Right ventricle myocardium superior (tissue), 1 donor: ENCODE data around the gene CLCN4. TPM values are rescaled to one million over a fixed set of nuclear protein-coding genes. Genes with fewer than 3 reads are reported as not detected.

ENCODE experiments used
- ATAC-seq: fragments of 200-7000 bp; cut with Tn5 transposase; one replicate; pipeline ENCODE4 v1.9.1; 2020; ENCODE audit warnings: mild to moderate bottlenecking; ENCODE audit not compliant: poor library complexity
- DNase-seq: peaks from one replicate; pipeline ENCODE4 v3.0.0-alpha.2; 2020
- intact Hi-C: fragments of 100-400 bp; cut with DNase I; formaldehyde crosslinking; loops from one replicate; pipeline ENCODE4 v1.11.2; 2022
- total RNA-seq: library from RNA; stranded (reverse); fragmentation: NEBNext Ultra II Directional; extraction: Animal tissue kit (Norgen Biotek cat#: 25700); gene quantifications from one replicate; pipeline ENCODE4 v1.2.1, GENCODE V29; 2021
- donor health status: DM: no; HTN: yes; CAD: no; lungs with severe emphysema.

The CLCN4 gene
- total RNA-seq, 1 donor from 2014 or later, result 30.9 TPM

GRCh38 chrX:10212395-10212794 is 55.6 kb downstream of the CLCN4 start:
- DNase-seq (no peak), ATAC-seq (no peak)
- intact Hi-C loops, result no loop called here

- no peak for DNase-seq
- ATAC-seq, result no peak
- intact Hi-C loops, result no loop called here
Measured at GRCh38 chrX:10213716-10214115, 56.9 kb downstream of the CLCN4 start.

GRCh38 chrX:10216208-10216607 is 59.4 kb downstream of the CLCN4 start:
- no peak for ATAC-seq
- DNase-seq, result no peak
- intact Hi-C loops, result no loop called here

GRCh38 chrX:10217198-10217597 is 60.4 kb downstream of the CLCN4 start:
- DNase-seq (no peak), ATAC-seq (peak; percentile 71)
- intact Hi-C loops, result no loop called here

- DNase-seq (no peak), ATAC-seq (no peak)
- intact Hi-C loops, result no loop called here
Measured at GRCh38 chrX:10221651-10222050, 64.9 kb downstream of the CLCN4 start.

GRCh38 chrX:10223276-10223675 is 66.5 kb downstream of the CLCN4 start:
- intact Hi-C loops, result no loop called here
- ATAC-seq (no peak), DNase-seq (no peak)

- ATAC-seq (no peak), DNase-seq (no peak)
Measured at GRCh38 chrX:10223781-10224180, 67.0 kb downstream of the CLCN4 start.

GRCh38 chrX:10230222-10230621 is 73.4 kb downstream of the CLCN4 start:
- DNase-seq, result no peak
- no peak for ATAC-seq
- intact Hi-C loops, result no loop called here

More at GRCh38 chrX:10223781-10224180, 67.0 kb downstream of the CLCN4 start:
- intact Hi-C loops, result no loop called here

- intact Hi-C loops, result no loop called here
- DNase-seq (no peak), ATAC-seq (no peak)
Measured at GRCh38 chrX:10231461-10231860, 74.7 kb downstream of the CLCN4 start.

GRCh38 chrX:10233173-10233572 is 76.4 kb downstream of the CLCN4 start:
- intact Hi-C loops, result no loop called here
- ATAC-seq, result no peak

GRCh38 chrX:10233696-10234095 is 76.9 kb downstream of the CLCN4 start:
- DNase-seq (no peak), ATAC-seq (no peak)
- intact Hi-C loops, result no loop called here

More at GRCh38 chrX:10233173-10233572, 76.4 kb downstream of the CLCN4 start:
- DNase-seq, result no peak

- no peak for DNase-seq
- intact Hi-C loops, result no loop called here
- ATAC-seq, result peak; percentile 61
Measured at GRCh38 chrX:10235851-10236250, 79.1 kb downstream of the CLCN4 start.

GRCh38 chrX:10237241-10237640 is 80.5 kb downstream of the CLCN4 start:
- intact Hi-C loops, result no loop called here
- ATAC-seq (no peak), DNase-seq (no peak)

- ATAC-seq (peak; percentile 34), DNase-seq (peak; percentile 40)
- intact Hi-C loops, result no loop called here
Measured at GRCh38 chrX:10239611-10240064, 82.9 kb downstream of the CLCN4 start.

- intact Hi-C loops, result no loop called here
- DNase-seq (no peak), ATAC-seq (no peak)
Measured at GRCh38 chrX:10240918-10241317, 84.1 kb downstream of the CLCN4 start.

GRCh38 chrX:10242026-10242425 is 85.3 kb downstream of the CLCN4 start:
- DNase-seq, result no peak
- intact Hi-C loops, result no loop called here
- ATAC-seq, result no peak

- ATAC-seq (no peak), DNase-seq (no peak)
- intact Hi-C loops, result no loop called here
Measured at GRCh38 chrX:10243106-10243505, 86.3 kb downstream of the CLCN4 start.

- intact Hi-C loops, result no loop called here
- no peak for ATAC-seq
Measured at GRCh38 chrX:10244915-10245622, 88.3 kb downstream of the CLCN4 start.

GRCh38 chrX:10245886-10246285 is 89.1 kb downstream of the CLCN4 start:
- no peak for DNase-seq
- ATAC-seq, result no peak
- intact Hi-C loops, result no loop called here

More at GRCh38 chrX:10244915-10245622, 88.3 kb downstream of the CLCN4 start:
- DNase-seq, result no peak

GRCh38 chrX:10246297-10246696 is 89.5 kb downstream of the CLCN4 start:
- DNase-seq (no peak), ATAC-seq (no peak)
- intact Hi-C loops, result no loop called here

GRCh38 chrX:10246846-10247245 is 90.1 kb downstream of the CLCN4 start:
- ATAC-seq (peak; percentile 36), DNase-seq (no peak)
- intact Hi-C loops, result no loop called here
